Immature natural killer cell (primary cell): ENCODE data around the gene EYA2. TPM values are rescaled to one million over a fixed set of nuclear protein-coding genes. Genes with fewer than 3 reads are reported as not detected.
"Not testable (repeated sequence)": the region's sequence is repeated elsewhere in the genome, so short reads cannot be mapped to it uniquely, and the experiment has no call there.

Source experiments
- DNase-seq, 3 donors: peaks; one replicate each; pipeline ENCODE4 v3.0.0; 2022; ENCODE audit warnings: mixed read lengths in 1 of 3
- H3K27ac Mint-ChIP-seq, 6 donors: one replicate each; pipeline ENCODE4 v1.8.0; 2020; ENCODE audit warnings: mixed read lengths in 6 of 6, mild to moderate bottlenecking in 5 of 6, inconsistent platforms in 4 of 6, moderate library complexity in 3 of 6
- H3K27me3 Mint-ChIP-seq, 3 donors: one replicate each; pipeline ENCODE4 v1.8.0; 2020 to 2021; ENCODE audit warnings: low read depth in 3 of 3, mild to moderate bottlenecking in 3 of 3, mixed read lengths in 3 of 3, moderate library complexity in 3 of 3, inconsistent platforms in 1 of 3
- H3K36me3 Mint-ChIP-seq, 3 donors: one replicate each; pipeline ENCODE4 v1.8.0; 2020; ENCODE audit warnings: mixed read lengths in 3 of 3, inconsistent platforms in 2 of 3, mild to moderate bottlenecking in 2 of 3
- H3K4me1 Mint-ChIP-seq, 2 donors: one replicate each; pipeline ENCODE4 v1.8.0; 2020; ENCODE audit warnings: inconsistent platforms in 2 of 2, mild to moderate bottlenecking in 2 of 2, mixed read lengths in 2 of 2, moderate library complexity in 1 of 2
- H3K4me3 Mint-ChIP-seq, 5 donors: one replicate each; pipeline ENCODE4 v1.8.0; 2020; ENCODE audit warnings: mild to moderate bottlenecking in 5 of 5, mixed read lengths in 5 of 5, inconsistent platforms in 3 of 5, moderate library complexity in 3 of 5
- H3K9me3 Mint-ChIP-seq, 6 donors: one replicate each; pipeline ENCODE4 v1.8.0; 2020; ENCODE audit warnings: mild to moderate bottlenecking in 6 of 6, mixed read lengths in 6 of 6, inconsistent platforms in 4 of 6, moderate library complexity in 3 of 6
- polyA plus RNA-seq, 3 donors: library from polyadenylated mRNA; unstranded; fragments of 300-500 nt; fragmentation: Illumina TruSeq; gene quantifications; one replicate each; pipeline ENCODE4 v1.2.3, GENCODE V29; 2021

EYA2 gene
- polyA plus RNA-seq, 3 donors from 2014 or later, result not detected

DNA sequence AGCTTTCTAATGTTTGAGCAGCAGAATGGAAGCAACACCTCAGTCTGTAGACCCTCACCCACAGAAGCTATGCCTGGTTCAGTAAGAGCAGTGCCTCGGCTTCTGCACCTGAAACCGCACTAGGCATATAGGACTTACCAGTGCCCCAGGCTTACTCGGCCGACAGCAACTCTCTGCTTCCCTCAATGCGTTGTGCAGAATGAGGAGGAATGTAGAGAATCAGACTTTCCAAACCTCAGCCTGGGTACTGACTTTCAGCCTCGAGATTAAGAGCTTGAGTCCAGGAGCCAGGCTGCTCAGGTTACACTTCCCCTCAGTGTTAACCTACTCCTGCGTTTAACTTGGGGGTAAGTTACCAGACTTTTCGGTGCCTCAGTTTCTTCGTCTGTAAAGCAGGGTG is 8.6 kb downstream of the EYA2 start:
- no peak overlapping the region for H3K27ac Mint-ChIP-seq
- DNase-seq, result no peak
- no peaks in the 10 kb centered on the region for H3K4me1 Mint-ChIP-seq
- H3K27me3 Mint-ChIP-seq, result peaks cover 3 to 9% (median 5%) of the 10 kb centered on the region in 3 donors
- H3K4me3 Mint-ChIP-seq, result no peak overlapping the region
- no peaks in the 10 kb centered on the region for H3K36me3 Mint-ChIP-seq
- H3K9me3 Mint-ChIP-seq, result no peaks in the 10 kb centered on the region

GRCh38 chr20:46903937-46904336 is 9.3 kb downstream of the EYA2 start:
- H3K9me3 Mint-ChIP-seq, result no peaks in the 10 kb centered on the region
- H3K27ac Mint-ChIP-seq, result no peak overlapping the region
- H3K27me3 Mint-ChIP-seq, result peaks cover 2 to 9% (median 3%) of the 10 kb centered on the region in 3 donors
- H3K4me1 Mint-ChIP-seq, result no peaks in the 10 kb centered on the region
- H3K36me3 Mint-ChIP-seq, result no peaks in the 10 kb centered on the region
- no peak overlapping the region for H3K4me3 Mint-ChIP-seq
- no peak for DNase-seq

DNA sequence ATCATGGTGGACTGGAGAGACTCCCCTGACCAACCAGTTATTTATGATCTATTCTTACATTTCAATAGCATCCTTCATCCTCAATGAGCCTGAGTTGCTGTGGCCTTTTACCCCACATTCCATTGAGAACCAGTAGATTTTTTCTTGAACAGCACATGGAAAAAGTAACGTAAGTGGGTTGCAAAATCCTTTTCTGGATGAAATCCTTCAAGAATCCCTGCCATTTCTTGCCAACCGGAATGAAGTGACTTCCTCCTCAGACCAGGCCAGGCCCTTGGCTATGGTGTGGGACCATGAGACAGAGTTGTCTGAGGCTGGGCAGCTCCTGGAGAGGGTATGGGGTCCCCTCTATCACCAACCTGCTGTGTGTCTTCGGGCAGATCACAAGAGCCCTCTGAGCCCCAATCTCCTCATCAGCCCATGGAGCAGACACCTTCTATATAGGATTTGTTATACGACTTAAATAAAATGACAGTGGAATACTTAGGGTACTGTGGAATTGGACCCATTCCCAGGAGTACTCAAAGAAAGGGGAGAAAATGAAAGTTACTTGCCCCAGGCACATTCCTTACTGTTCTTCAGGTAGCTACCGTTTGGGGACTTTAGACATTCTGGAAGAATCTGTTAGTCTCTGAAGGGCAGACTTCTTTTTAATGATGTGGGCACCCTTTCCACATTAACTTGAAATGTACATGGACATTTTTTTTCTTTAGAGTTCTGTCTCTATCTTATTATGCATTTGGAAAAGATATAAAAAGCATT is 10.9 kb downstream of the EYA2 start:
- H3K27me3 Mint-ChIP-seq, result peaks cover 2 to 9% (median 3%) of the 10 kb centered on the region in 3 donors
- no peak overlapping the region for H3K4me3 Mint-ChIP-seq
- no peaks in the 10 kb centered on the region for H3K4me1 Mint-ChIP-seq
- H3K36me3 Mint-ChIP-seq, result no peaks in the 10 kb centered on the region
- no peak for DNase-seq
- no peak overlapping the region for H3K27ac Mint-ChIP-seq
- H3K9me3 Mint-ChIP-seq, result no peaks in the 10 kb centered on the region

DNA sequence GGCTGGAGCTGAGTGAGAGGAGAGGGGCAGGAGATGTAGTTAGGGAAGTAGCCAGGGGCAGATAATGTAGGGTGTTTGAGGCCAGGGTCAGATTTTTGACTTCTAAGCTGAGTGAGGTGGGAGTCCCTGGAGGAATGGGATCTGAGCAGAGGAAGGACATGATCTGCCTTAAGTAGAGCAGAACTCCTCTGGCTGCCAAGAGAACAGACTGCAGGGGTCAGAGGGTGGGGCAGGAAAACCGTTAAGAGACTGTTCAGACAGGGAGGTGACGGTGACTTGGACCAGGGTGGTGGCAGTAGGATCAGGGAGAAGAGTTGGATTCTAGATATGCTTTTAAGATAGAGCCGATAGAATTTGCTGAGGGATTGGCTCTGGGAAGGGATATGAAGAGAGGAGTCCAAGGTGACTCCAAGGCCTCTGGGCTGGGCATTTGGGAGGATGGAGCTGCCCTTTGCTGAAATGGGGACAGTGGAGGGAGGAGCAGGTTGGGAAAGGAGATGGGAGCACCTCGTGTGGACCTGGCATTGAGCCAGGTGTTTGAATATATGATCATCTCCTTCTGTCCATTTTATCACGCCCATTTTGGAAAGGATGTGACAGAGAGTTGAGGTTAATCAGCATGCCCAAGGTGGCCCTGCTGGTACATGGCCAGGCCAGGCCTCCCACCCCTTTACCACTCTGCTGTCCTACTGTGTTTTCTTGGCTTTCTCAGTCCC is 18.8 kb downstream of the EYA2 start:
- no peak for DNase-seq
- Mint-ChIP-seq H3K4me3 (no peak overlapping the region), H3K4me1 (no peaks in the 10 kb centered on the region), H3K27me3 (peaks cover 0 to 7% (median 3%) of the 10 kb centered on the region in 3 donors), H3K9me3 (no peaks in the 10 kb centered on the region), H3K27ac (no peak overlapping the region), H3K36me3 (no peaks in the 10 kb centered on the region)

- Mint-ChIP-seq H3K4me1 (no peaks in the 10 kb centered on the region), H3K27ac (no peak overlapping the region), H3K36me3 (no peaks in the 10 kb centered on the region), H3K9me3 (no peaks in the 10 kb centered on the region), H3K4me3 (no peak overlapping the region), H3K27me3 (peaks cover 0 to 7% (median 4%) of the 10 kb centered on the region in 3 donors)
- DNase-seq, result no peak
Observed at GRCh38 chr20:46914789-46915379, 20.2 kb downstream of the EYA2 start.

- Mint-ChIP-seq H3K36me3 (no peaks in the 10 kb centered on the region), H3K27ac (no peak overlapping the region), H3K4me1 (no peaks in the 10 kb centered on the region), H3K4me3 (no peak overlapping the region), H3K27me3 (peaks cover 0 to 7% (median 4%) of the 10 kb centered on the region in 3 donors), H3K9me3 (no peaks in the 10 kb centered on the region)
- DNase-seq, result no peak
Observed at GRCh38 chr20:46915575-46916257, 21.1 kb downstream of the EYA2 start.

DNA sequence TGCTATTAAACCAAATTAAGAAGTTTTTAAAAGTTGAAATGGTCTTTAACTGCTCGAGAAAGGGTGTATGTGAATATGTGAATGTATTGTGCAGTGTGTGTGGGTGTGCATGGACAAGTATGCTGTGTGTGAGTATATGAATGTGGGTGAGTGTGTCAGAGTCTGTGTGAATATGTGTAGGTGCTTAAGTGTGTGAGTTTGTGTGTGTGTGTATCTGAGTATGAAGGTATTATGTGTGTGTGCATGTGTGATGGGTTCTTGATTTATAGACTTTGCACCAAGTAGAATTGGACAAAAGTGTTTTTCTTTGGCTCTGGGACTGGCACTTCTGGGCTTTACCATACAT is 21.6 kb downstream of the EYA2 start:
- no peak overlapping the region for H3K27ac Mint-ChIP-seq
- no peaks in the 10 kb centered on the region for H3K4me1 Mint-ChIP-seq
- H3K9me3 Mint-ChIP-seq, result no peaks in the 10 kb centered on the region
- H3K36me3 Mint-ChIP-seq, result no peaks in the 10 kb centered on the region
- no peak overlapping the region for H3K4me3 Mint-ChIP-seq
- H3K27me3 Mint-ChIP-seq, result peaks cover 0 to 7% (median 4%) of the 10 kb centered on the region in 3 donors
- DNase-seq, result no peak

DNA sequence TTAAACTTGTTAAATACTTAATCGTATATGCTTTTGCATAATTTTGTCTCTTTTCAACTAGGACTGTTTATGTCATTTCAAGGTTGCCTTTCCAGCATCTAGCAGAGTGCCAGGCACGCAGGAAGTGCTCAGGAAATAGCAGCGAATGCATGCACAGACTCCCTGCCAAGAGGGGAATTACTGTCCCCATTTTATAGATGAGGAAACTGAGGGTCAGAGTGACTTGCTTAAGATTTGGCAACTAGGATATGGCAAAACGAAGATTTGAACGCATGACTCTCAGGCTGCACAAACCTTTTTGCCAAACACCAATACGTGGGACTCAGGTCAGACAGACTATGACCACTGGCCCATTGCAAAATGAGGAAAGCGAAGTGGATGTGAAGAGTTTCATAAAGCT is 22.5 kb downstream of the EYA2 start:
- DNase-seq, result no peak
- H3K36me3 Mint-ChIP-seq, result no peaks in the 10 kb centered on the region
- H3K4me1 Mint-ChIP-seq, result no peaks in the 10 kb centered on the region
- no peak overlapping the region for H3K4me3 Mint-ChIP-seq
- H3K27me3 Mint-ChIP-seq, result peaks cover 0 to 7% (median 4%) of the 10 kb centered on the region in 3 donors
- H3K9me3 Mint-ChIP-seq, result no peaks in the 10 kb centered on the region
- H3K27ac Mint-ChIP-seq, result no peak overlapping the region

GRCh38 chr20:46920114-46920513 is 25.5 kb downstream of the EYA2 start:
- Mint-ChIP-seq H3K27ac (no peak overlapping the region), H3K27me3 (peaks cover 0 to 4% (median 3%) of the 10 kb centered on the region in 3 donors), H3K4me1 (no peaks in the 10 kb centered on the region), H3K4me3 (no peak overlapping the region), H3K36me3 (no peaks in the 10 kb centered on the region), H3K9me3 (no peaks in the 10 kb centered on the region)
- no peak for DNase-seq

DNA sequence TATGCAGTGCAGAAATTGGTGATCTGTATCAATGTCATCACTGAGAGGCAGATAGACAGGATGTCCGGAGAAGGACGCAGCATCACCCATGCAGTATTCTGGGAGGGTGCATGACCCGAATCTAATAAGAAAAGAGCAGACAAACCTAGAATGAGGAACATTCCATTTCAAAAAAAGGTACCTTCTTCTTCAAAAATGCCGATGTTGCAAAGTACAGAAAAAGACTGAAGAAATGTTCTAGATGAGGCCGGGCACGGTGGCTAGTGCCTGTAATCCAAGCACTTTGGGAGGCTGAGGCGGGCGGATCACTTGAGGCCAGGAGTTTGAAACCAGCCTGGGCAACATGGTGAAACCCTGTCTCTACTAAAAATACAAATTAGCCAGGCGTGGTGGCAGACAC is 28.2 kb downstream of the EYA2 start:
- not testable (repeated sequence) for H3K36me3 Mint-ChIP-seq, H3K27ac Mint-ChIP-seq, H3K4me1 Mint-ChIP-seq, H3K9me3 Mint-ChIP-seq, DNase-seq, H3K27me3 Mint-ChIP-seq, H3K4me3 Mint-ChIP-seq

GRCh38 chr20:46923550-46923949 is 28.9 kb downstream of the EYA2 start:
- H3K27ac Mint-ChIP-seq, result no peak overlapping the region
- no peak for DNase-seq
- peaks cover 0 to 3% (median under 1%) of the 10 kb centered on the region in 3 donors for H3K27me3 Mint-ChIP-seq
- H3K4me1 Mint-ChIP-seq, result no peaks in the 10 kb centered on the region
- no peak overlapping the region for H3K4me3 Mint-ChIP-seq
- H3K9me3 Mint-ChIP-seq, result no peaks in the 10 kb centered on the region
- H3K36me3 Mint-ChIP-seq, result no peaks in the 10 kb centered on the region

DNA sequence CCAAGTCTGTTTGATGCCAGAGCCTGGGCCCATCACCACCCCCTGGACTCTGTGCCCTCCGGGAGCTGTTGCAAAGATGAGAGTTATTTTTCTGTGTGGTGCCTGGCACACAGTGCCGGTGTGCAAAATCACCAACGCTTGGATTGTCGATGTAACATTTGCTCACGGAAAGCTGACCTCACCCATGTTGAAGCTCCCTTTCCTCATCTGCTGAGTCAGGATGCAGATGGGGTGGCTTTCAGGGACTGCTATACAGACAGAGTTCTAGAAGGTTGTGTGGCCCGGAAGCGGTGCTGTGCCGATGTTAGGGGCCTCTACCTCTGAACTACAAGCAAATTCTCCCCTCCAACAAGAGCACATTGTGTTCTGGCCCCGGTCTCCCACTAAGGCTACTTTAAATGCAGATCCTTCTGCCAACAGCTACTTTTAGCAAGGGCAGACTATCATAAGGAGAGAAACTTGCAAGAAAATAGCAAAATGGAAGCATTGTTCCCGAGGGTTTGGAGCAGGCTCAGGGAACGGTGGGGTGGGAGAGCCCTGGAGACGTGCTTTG is 34.0 kb downstream of the EYA2 start:
- Mint-ChIP-seq H3K36me3 (no peaks in the 10 kb centered on the region), H3K9me3 (no peaks in the 10 kb centered on the region), H3K27ac (no peak overlapping the region), H3K27me3 (peaks cover 0 to 2% (median 0%) of the 10 kb centered on the region in 3 donors), H3K4me3 (no peak overlapping the region), H3K4me1 (no peaks in the 10 kb centered on the region)
- DNase-seq, result no peak

DNA sequence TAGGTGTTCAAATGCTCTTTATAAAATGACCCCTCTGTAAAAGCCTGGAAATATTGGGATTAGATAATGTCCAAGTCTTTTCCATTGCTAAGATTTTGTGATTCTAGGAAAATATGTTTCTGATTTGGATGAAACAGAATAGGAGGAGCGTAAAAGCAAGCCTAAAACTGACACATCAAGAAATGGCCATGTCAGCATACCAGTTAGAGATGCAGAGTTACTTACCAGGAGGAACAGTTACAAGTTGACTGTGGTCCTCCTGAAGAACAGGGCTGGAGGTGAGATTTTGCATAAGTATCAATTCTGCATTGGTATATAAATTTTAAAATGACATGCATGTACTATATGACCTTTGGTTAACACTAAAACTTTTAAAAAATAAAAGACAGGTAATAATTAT is 35.3 kb downstream of the EYA2 start:
- H3K27me3 Mint-ChIP-seq, result peaks cover 0 to 6% (median 2%) of the 10 kb centered on the region in 3 donors
- H3K4me3 Mint-ChIP-seq, result no peak overlapping the region
- no peak overlapping the region for H3K27ac Mint-ChIP-seq
- no peaks in the 10 kb centered on the region for H3K4me1 Mint-ChIP-seq
- no peaks in the 10 kb centered on the region for H3K9me3 Mint-ChIP-seq
- no peaks in the 10 kb centered on the region for H3K36me3 Mint-ChIP-seq
- DNase-seq, result no peak
